Heart right ventricle (tissue), 16 donors: Measurements from ENCODE around the gene CAMK1D. TPM values are rescaled to one million over a fixed set of nuclear protein-coding genes. Genes with fewer than 3 reads are reported as not detected.

Source experiments
- ATAC-seq, 8 donors: fragments of 200-7000 bp; cut with Tn5 transposase; one replicate each; pipeline ENCODE4 v1.9.1; 2020; ENCODE audit warnings: mild to moderate bottlenecking in 8 of 8, moderate library complexity in 8 of 8, moderate number of reproducible peaks in 1 of 8
- DNase-seq, 2 donors: peaks; one replicate each; pipeline ENCODE4 v3.0.0-alpha.2; 2020
- H3K27ac ChIP-seq, 10 donors: fragments of 200-600 bp; sonication (generic) in 2 of 10; one replicate each; pipeline versions ENCODE4 v1.5.0 to v1.8.0; 2020 to 2022; ENCODE audit warnings: mild to moderate bottlenecking in 3 of 10
- H3K27me3 ChIP-seq, 7 donors: fragments of 200-600 bp; one replicate each; pipeline ENCODE4 v1.8.0; 2021 to 2022; ENCODE audit warnings: mild to moderate bottlenecking in 2 of 7
- H3K36me3 ChIP-seq, 9 donors: fragments of 200-600 bp; sonication (generic) in 1 of 9; one replicate each; pipeline versions ENCODE4 v1.5.0 to v1.8.0; 2020 to 2022; ENCODE audit warnings: mild to moderate bottlenecking in 2 of 9
- H3K4me1 ChIP-seq, 9 donors: fragments of 200-600 bp; sonication (generic) in 1 of 9; one replicate each; pipeline versions ENCODE4 v1.5.0 to v1.8.0; 2020 to 2022; ENCODE audit warnings: mild to moderate bottlenecking in 4 of 9
- H3K4me3 ChIP-seq, 10 donors: fragments of 200-600 bp; sonication (generic) in 2 of 10; one replicate each; pipeline versions ENCODE4 v1.5.0 to v1.8.0; 2020 to 2022; ENCODE audit warnings: mild to moderate bottlenecking in 7 of 10, moderate library complexity in 2 of 10
- H3K9me3 ChIP-seq, 11 donors: fragments of 200-600 bp in 10 of 11; sonication (generic) in 2 of 11; one replicate each; pipeline versions ENCODE4 v1.5.0 to v1.8.0; 2013 to 2022; ENCODE audit warnings: mild to moderate bottlenecking in 2 of 11, control low read depth in 1 of 11, moderate library complexity in 1 of 11
- WGBS, 2 donors: extraction: QIAGEN DNeasy Blood & Tissue Kit; methylation state at CpG; one replicate each; pipeline ENCODE4 v1.1.7; 2013; ENCODE audit warnings: inconsistent platforms in 1 of 2; 5-methylcytosine and 5-hydroxymethylcytosine counted together
- intact Hi-C, 10 donors: fragments of 100-400 bp; cut with DNase I; formaldehyde crosslinking; loops; one replicate each; pipeline versions ENCODE4 v1.11.1 to v1.14.2; 2022
- polyA plus RNA-seq, 2 donors: library from polyadenylated mRNA; stranded (reverse); fragments of 200-250 nt; gene quantifications; one replicate each; pipeline ENCODE4 v1.2.3, GENCODE V29; 2013
- total RNA-seq, 10 donors: library from RNA; stranded (reverse); fragmentation: NEBNext Ultra II Directional in 3 of 10; extraction: Animal tissue kit (Norgen Biotek cat#: 25700) in 3 of 10; gene quantifications; one replicate each; pipeline versions ENCODE4 v1.2.1 to v1.2.4, GENCODE V29; 2021 to 2023
- TF ChIP-seq, protein P1 (sequence below), 9 donors: fragments of 200-600 bp; sonication (generic) in 2 of 9; IDR thresholded peaks; one replicate each; pipeline versions ENCODE4 v1.5.0 to v1.8.0; 2021 to 2022; ENCODE audit warnings: antibody characterized with exemption in 9 of 9, mild to moderate bottlenecking in 5 of 9, moderate library complexity in 1 of 9
- donor health status: Arrhythmogenic right ventricular cardiomyopathy.
- donor health status: ischemic (EF 13 %, LVEDD 7.1; RV severe dilation, severe dysfunction).
- donor health status: healthy with polysubstance abuse.
- donor health status: DM: no; HTN: yes; CAD: no.
- donor health status: DM: no; HTN: no; CAD: no.
- donor health status: ischemic (EF 25% LVEDD 6.9; RV normal size, moderate dysfunction).
- donor health status: ischemic (EF 25% LVEDD 5.7; RV mildly dilated, moderate dysfunction).
- donor health status: healthy.
- donor health status: DM: yes; HTN: yes; CAD: no.
- donor health status: Ischemic cardiomyopathy.
- donor health status: ischemic (EF 35%, LVEDD 5.7; RV mildly dilated, moderate dysfunction).
- donor health status: nonischemic (EF 11% LVEDD 7.7; RV severe dilation, severe dysfunction).
- donor health status: DM: yes; HTN: yes; CAD: no.
- donor health status: PGD.
- donor health status: ischemic (EF 29% LVEDD 5.4; RV normal size, mild dysfunction).
- donor health status: nonischemic (EF 23%, LVEDD 6.1; RV moderate dilation, normal function).

The CAMK1D gene
- total and polyA plus RNA-seq, 12 donors, result 1.3 to 17.7 (median 2.6) TPM

DNA sequence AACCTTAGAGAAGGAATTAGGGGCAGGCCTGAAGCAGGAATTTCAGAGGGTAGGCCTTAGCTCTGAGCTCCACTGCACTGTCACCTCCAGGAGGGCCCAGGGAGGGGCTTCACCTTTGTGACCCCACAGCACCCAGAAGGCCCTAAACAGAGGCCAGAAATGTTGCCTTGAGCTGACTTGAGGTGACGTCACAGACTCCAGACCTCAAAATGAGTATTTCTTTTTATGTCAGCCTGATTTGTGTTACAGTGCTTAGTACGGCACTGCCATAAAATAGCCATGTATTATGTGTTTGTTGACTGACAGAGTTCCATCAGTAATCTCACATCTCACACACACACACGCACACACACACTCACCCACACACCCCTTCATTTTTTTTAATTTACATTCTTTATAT lies 440.9 kb downstream of the CAMK1D start:
- peaks cover 0 to 16% (median 0%) of the 10 kb centered on the region in 11 donors for H3K9me3 ChIP-seq
- no peak for DNase-seq
- H3K4me3 ChIP-seq, result no peak overlapping the region
- peaks cover 0 to under 1% (median 0%) of the 10 kb centered on the region in 9 donors for H3K36me3 ChIP-seq
- TF ChIP-seq, protein P1, sequence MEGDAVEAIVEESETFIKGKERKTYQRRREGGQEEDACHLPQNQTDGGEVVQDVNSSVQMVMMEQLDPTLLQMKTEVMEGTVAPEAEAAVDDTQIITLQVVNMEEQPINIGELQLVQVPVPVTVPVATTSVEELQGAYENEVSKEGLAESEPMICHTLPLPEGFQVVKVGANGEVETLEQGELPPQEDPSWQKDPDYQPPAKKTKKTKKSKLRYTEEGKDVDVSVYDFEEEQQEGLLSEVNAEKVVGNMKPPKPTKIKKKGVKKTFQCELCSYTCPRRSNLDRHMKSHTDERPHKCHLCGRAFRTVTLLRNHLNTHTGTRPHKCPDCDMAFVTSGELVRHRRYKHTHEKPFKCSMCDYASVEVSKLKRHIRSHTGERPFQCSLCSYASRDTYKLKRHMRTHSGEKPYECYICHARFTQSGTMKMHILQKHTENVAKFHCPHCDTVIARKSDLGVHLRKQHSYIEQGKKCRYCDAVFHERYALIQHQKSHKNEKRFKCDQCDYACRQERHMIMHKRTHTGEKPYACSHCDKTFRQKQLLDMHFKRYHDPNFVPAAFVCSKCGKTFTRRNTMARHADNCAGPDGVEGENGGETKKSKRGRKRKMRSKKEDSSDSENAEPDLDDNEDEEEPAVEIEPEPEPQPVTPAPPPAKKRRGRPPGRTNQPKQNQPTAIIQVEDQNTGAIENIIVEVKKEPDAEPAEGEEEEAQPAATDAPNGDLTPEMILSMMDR (IDR thresholded peaks at IDR 0.05), result no peak
- no peaks in the 10 kb centered on the region for H3K4me1 ChIP-seq
- no peak for ATAC-seq
- no peak overlapping the region for H3K27ac ChIP-seq
- no peaks in the 10 kb centered on the region for H3K27me3 ChIP-seq
- intact Hi-C loops, result no loop called here
- 82 to 90% methylated on average over 3 of the region's 3 CpGs for whole genome bisulfite sequencing, 2 donors

DNA sequence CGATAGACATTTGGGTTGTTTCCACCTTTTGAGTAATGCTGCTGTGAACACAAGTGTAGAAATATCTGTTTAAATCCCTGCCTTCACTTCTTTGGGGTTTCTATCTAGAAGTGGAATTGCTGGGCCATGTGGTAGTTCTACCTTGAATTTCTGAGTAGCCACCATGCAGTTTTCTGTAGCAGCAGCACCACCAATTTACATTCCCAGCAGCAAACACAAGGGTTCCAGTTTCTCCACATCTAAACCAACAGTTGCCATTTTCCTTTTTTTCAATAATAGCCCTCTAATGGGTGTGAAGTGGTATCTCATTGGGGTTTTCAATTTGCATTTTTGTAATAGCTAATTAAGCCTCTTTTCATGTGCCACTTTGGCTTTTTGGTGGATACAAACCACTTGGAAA lies 442.4 kb downstream of the CAMK1D start:
- 95 to 100% methylated on average over 1 of the region's 1 CpG for WGBS, 2 donors
- Histone ChIP-seq H3K4me1 (peaks cover 0 to 8% (median 0%) of the 10 kb centered on the region in 9 donors), H3K9me3 (peaks cover 0 to 16% (median 0%) of the 10 kb centered on the region in 11 donors), H3K4me3 (no peak overlapping the region), H3K27me3 (no peaks in the 10 kb centered on the region), H3K36me3 (no peaks in the 10 kb centered on the region), H3K27ac (no peak overlapping the region)
- no peak for ATAC-seq
- DNase-seq, result no peak
- intact Hi-C loops, result no loop called here
- TF ChIP-seq, protein P1 (IDR thresholded peaks at IDR 0.05), result no peak

DNA sequence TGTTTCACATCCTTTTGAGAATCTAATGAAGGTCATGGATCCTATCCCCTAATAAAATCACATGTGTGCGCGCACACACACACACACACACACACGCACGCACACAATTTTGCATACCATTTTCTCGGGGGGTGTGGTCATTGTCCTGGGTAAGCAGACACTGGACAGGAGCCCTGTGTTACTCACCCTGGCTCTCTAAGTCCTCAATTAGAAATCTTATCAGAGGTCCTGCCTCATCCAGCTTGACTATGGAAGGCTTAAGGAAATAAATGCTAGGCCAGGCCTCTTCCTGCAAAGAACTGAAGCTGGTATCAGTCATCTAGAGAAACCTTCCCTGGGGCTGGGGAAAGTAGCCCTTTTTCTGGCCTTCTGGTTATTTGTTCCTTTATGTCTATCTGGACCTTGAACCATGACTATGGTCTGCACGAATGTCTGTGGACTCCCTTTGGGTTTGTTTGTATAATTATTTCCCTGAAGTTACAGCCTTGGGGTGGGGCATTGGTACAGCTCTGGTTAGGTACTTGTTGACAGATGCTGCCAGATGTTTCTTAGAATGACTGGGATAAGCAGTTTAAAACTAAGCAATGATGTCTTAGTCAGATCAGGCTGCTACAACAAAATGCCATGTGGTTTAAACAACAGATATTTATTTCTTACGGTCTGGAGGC lies 443.7 kb downstream of the CAMK1D start:
- no peak for ATAC-seq
- H3K4me1 ChIP-seq, result peaks cover 0 to 8% (median 0%) of the 10 kb centered on the region in 9 donors
- WGBS, 2 donors, result 87 to 88% methylated on average over 7 of the region's 7 CpGs
- no peak for DNase-seq
- TF ChIP-seq, protein P1 (IDR thresholded peaks at IDR 0.05), result no peak
- peaks cover 0 to 16% (median 0%) of the 10 kb centered on the region in 11 donors for H3K9me3 ChIP-seq
- no peak overlapping the region for H3K4me3 ChIP-seq
- intact Hi-C loops, result no loop called here
- no peak overlapping the region for H3K27ac ChIP-seq
- H3K36me3 ChIP-seq, result no peaks in the 10 kb centered on the region
- H3K27me3 ChIP-seq, result no peaks in the 10 kb centered on the region

DNA sequence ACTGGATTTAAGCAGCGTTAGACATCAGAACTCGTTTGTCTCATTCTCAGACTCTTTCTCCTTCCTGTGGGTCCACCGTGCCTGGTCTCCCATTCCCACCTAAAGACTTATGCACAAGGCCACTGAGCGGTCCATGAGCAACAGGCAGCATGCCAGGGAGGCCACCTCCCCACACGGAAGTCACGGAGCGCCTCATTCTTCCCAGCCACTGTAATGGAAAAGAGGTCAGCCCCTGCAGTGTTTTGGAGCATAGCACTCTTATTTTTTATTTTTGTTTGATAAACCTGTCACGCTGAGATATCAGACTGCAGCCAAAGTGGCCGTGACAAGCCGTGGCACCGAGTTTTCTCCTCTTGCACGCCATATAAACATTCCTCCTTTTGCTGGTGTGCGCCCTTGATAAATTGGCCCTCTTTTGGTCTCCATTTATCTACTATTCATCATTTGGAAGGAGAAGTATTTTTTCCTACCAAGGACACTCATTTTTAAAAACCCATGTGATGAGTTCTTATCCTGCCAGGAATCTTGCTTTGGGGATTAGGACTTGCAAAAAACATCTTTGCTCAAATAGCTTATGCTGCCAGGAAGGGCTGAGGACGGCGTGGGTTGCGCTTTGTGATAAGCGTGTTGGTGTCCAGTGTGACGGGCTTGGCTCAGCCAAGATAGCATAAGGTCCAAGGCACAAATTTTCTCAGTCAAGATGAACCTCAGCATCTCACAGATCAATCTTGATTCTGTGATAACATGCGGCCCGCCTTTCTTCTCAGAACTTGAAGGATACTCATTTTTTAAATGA lies 446.2 kb downstream of the CAMK1D start:
- TF ChIP-seq, protein P1 (IDR thresholded peaks at IDR 0.05), result no peak
- Histone ChIP-seq H3K36me3 (no peaks in the 10 kb centered on the region), H3K4me1 (peaks cover 0 to 8% (median 0%) of the 10 kb centered on the region in 9 donors), H3K9me3 (peaks cover 0 to 16% (median 0%) of the 10 kb centered on the region in 11 donors), H3K4me3 (no peak overlapping the region), H3K27me3 (no peaks in the 10 kb centered on the region), H3K27ac (peak overlapping the region in 1 of 10 donors; percentile 5)
- DNase-seq (no peak), ATAC-seq (peak in 2 of 8 donors; percentile 42 to 49)
- intact Hi-C loops, result no loop called here
- 73 to 79% methylated on average over 20 of the region's 20 CpGs for WGBS, 2 donors
